HAP-1 (cell line): ENCODE data around the gene NACAD.
"Not testable (repeated sequence)": the region's sequence is repeated elsewhere in the genome, so short reads cannot be mapped to it uniquely, and the experiment has no call there.

Experiments used
- DNase-seq, 2 experiments: peaks; one replicate each; pipeline ENCODE4 v3.0.0-alpha.2; 2016 to 2020; ENCODE audit warnings: low spot score in 2 of 2
- H3K27me3 ChIP-seq: fragments of 250-450 bp; sonication (Bioruptor Pico); 2 replicates; pipeline ENCODE4 v1.5.1; 2020; ENCODE audit warnings: low read depth, mild to moderate bottlenecking, moderate library complexity
- H3K36me3 ChIP-seq: fragments of 250-450 bp; sonication (Bioruptor Pico); replicated peaks from 2 replicates; pipeline ENCODE4 v1.5.1; 2020; ENCODE audit warnings: mild to moderate bottlenecking
- H3K4me1 ChIP-seq: fragments of 250-450 bp; sonication (Bioruptor Pico); 2 replicates; pipeline ENCODE4 v1.5.1; 2020; ENCODE audit warnings: mild to moderate bottlenecking
- H3K4me3 ChIP-seq: fragments of 250-450 bp; sonication (Bioruptor Pico); 2 replicates; pipeline ENCODE4 v1.5.1; 2020; ENCODE audit warnings: mild to moderate bottlenecking, moderate library complexity
- H3K9me3 ChIP-seq: fragments of 250-450 bp; sonication (Bioruptor Pico); 2 replicates; pipeline ENCODE4 v1.5.1; 2020; ENCODE audit warnings: mild to moderate bottlenecking, moderate library complexity
- in situ Hi-C: fragments of 300-500 bp; cut with MboI; formaldehyde crosslinking; loops from 3 replicates; pipeline ENCODE4 v1.14.3; 2020; ENCODE audit warnings: low sequenced_read_pairs, inconsistent platforms, mixed read lengths

The NACAD gene

DNA sequence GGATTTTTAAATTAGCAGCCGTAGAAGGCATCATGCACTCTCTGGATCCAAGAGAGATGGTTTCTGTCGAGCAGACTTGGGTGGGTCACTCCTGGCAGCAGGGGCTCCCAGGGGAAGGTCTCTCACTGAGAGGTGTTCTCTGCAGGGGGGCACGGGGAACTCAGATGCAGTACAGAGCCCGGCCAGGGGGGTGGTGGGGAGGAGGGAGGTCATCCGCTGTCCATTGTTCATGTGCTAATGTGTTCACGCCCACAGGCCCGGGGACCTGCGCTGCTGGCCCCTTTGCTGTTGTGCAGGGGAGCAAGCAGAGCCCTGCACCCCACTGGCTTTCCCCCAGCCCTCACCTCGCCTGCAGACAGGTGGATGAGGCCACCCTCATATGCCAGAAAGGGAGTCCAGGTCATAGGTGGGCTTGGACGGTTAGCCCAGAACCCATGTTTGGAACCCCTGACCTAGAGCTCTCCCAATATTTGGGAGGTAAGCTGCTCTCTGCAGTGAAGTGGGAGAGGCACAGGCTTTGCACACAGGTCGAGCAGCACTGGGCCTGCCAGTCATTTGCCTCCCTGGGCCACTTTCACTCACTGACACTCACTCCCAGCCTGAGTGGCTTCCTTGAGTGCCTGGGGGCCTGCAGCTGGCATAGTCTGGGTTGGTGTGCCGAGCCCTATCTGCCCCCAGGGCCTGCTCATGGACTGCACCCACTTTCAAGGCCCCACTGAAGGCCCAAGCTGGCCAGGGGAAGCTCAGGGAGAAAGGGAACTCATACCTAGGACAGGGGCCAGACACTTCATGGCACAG is 35.3 kb upstream of the NACAD start:
- H3K9me3 ChIP-seq = no peaks in the 10 kb centered on the region
- H3K36me3 ChIP-seq = no peaks in the 10 kb centered on the region
- no peaks in the 10 kb centered on the region for H3K4me1 ChIP-seq
- H3K4me3 ChIP-seq = no peak overlapping the region
- peak in 1 of 2 experiments; percentile 45 for DNase-seq
- H3K27me3 ChIP-seq = no peaks in the 10 kb centered on the region
- in situ Hi-C loops = loop anchor here (25.0 kb wide), 2 partner anchors 287 to 537 kb away; partner anchors contain the start of genes H2AZ2 and TMED4

DNA sequence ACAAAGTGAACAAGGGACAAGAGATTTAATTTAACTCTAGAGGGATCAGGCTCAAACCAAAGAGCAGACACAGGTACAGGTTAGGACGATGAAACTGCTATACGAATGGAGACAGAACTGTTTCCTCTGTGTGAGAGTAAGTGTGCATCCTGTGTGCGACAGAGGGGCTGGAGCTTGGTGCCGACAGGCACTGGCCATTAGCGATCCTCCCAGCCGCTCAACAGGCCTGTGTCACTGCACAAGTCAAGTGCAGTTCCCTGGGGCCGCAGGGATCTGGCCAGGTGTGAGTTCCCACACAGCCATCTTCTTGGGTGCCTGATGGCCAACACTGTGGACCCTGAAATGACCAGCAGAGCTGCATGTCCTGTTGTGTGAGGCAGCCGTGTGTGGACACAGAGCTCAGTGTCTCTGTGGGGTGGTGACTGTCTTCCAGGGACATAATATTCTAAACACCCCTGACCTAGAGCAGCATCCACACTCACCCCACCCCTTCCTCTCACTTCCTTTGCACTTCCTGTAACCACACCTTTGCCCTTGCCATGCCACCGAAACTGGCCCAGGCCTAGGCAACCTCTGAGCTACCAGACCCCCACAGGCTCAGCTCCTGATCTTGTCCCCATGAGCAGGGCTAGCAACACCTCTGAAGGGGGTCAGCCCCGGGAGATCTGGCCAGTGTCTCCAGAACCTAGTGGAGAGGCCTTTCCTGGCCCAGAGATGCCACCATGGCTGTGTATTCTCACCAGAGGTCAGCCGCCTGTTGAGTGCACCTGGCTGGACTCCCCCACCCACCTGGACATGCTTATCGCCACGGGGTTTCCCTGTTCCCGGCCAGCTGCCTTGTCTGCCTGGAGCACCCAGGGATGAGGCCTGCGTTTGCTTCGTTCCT is 34.4 kb upstream of the NACAD start:
- Histone ChIP-seq H3K9me3 (no peaks in the 10 kb centered on the region), H3K4me1 (no peaks in the 10 kb centered on the region), H3K27me3 (no peaks in the 10 kb centered on the region), H3K4me3 (no peak overlapping the region), H3K36me3 (no peaks in the 10 kb centered on the region)
- no peak for DNase-seq
- in situ Hi-C loops = loop anchor here (25.0 kb wide), 2 partner anchors 286 to 536 kb away; partner anchors contain the start of genes H2AZ2 and TMED4

DNA sequence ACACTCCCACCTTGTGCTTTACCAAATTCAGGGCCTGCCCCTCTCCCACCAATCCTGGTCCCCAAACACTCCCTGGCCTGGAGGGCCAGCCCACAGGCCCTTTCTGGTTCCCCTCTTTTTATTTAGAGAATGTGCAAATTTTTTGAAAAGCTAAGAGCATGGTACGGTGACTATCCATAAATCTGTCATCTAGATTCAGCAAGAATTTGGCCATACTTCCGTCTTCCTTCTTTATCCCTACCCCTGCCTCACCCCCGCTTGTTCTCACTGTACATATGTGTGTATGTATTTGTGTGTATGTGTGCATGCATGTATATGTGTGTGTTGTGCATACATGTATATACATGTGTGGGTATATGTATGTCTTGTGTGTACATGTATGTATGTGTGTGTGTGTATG is 30.8 kb upstream of the NACAD start:
- Histone ChIP-seq H3K9me3 (no peaks in the 10 kb centered on the region), H3K4me1 (no peaks in the 10 kb centered on the region), H3K27me3 (no peaks in the 10 kb centered on the region), H3K4me3 (no peak overlapping the region), H3K36me3 (no peaks in the 10 kb centered on the region)
- in situ Hi-C loops = loop anchor here (25.0 kb wide), 2 partner anchors 282 to 532 kb away; partner anchors contain the start of genes H2AZ2 and TMED4
- no peak for DNase-seq

DNA sequence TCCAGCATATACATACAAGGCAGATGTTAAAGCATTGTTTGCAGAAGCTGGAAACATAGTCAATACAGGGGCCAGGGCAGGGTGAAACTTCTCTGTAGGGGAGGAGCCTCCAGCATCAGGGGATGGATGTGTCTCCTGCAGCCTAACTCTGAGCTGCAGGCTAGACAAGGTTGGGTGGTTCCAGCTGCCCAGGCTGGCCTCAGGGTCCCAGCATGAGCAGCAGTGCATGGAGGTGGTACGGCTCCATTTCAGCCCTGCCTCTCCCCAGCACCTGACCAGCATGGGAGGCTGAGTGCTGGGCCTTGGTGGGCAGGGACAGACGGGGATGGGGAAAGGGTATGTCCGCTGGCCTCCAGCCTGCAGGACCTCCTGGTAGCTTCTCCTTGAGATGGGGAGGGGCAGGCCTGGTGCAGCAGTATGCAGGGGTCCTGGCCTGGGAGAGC is 30.1 kb upstream of the NACAD start:
- H3K9me3 ChIP-seq = no peaks in the 10 kb centered on the region
- in situ Hi-C loops = loop anchor here (25.0 kb wide), 2 partner anchors 282 to 532 kb away; partner anchors contain the start of genes H2AZ2 and TMED4
- H3K36me3 ChIP-seq = no peaks in the 10 kb centered on the region
- no peak overlapping the region for H3K4me3 ChIP-seq
- DNase-seq = no peak
- H3K4me1 ChIP-seq = no peaks in the 10 kb centered on the region
- no peaks in the 10 kb centered on the region for H3K27me3 ChIP-seq

DNA sequence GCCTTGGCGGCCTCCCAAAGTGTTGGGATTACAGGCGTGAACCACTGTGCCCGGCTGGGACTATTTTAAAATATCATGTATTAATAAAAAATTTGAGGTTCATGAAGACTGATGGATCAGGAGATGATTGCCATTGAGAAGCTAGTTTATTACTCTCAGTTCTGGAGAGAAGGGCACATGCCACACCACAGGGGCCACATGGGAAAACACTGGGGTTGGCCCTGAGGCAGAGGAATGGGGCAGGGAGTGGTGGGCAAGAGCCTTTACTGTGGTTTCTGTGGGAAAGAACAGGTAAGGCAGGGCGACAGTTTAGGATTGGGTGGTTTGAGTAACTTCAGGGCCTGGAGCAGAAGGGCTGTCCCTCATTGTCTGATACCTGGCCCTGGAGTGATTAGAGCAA is 29.5 kb upstream of the NACAD start:
- no peak for DNase-seq
- H3K27me3 ChIP-seq = no peaks in the 10 kb centered on the region
- no peaks in the 10 kb centered on the region for H3K36me3 ChIP-seq
- no peaks in the 10 kb centered on the region for H3K9me3 ChIP-seq
- no peak overlapping the region for H3K4me3 ChIP-seq
- no peaks in the 10 kb centered on the region for H3K4me1 ChIP-seq
- in situ Hi-C loops = loop anchor here (25.0 kb wide), 2 partner anchors 281 to 531 kb away; partner anchors contain the start of genes H2AZ2 and TMED4

DNA sequence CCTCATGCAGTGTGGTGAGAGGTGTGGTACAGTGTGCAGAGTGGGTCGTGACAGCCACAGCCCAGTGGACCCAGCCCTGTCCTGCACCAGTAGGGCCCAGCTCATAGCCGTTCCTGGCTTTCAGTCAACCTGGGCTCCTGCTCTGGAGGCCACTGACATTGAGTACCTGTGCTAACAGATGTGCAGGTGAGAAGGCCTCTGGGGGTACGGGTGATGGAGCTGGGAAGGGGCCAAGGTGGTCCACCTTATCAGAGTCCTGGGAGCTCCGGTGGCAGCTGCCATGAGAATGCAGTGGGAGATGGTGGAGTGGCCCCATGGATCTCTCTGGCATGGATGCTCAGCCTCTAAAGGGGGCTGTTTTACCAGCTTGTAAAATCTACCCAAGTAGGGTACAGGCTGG is 28.8 kb upstream of the NACAD start:
- no peaks in the 10 kb centered on the region for H3K36me3 ChIP-seq

DNA sequence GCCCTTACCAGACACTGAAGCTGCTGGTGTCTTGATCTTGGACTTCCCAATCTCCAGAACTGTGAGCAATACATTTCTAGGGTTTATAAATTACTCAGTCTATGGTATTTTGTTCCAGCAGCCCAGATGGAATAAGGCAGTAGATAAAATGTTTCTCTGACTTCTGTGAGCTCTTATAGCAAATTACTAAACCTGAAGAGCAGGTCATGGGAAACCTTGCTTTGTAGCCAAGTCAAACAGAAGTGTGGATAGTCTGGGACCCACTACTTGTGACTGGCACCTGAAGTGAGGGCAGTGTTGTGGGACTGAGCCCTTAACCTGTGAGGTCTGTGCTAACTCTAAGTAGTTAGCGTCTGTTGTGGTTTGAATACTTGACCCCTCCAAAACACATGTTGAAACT is 27.3 kb upstream of the NACAD start:
- peaks cover 4% of the 10 kb centered on the region for H3K36me3 ChIP-seq
- H3K4me1 ChIP-seq = no peaks in the 10 kb centered on the region
- H3K9me3 ChIP-seq = no peaks in the 10 kb centered on the region
- no peak for DNase-seq
- H3K27me3 ChIP-seq = no peaks in the 10 kb centered on the region
- H3K4me3 ChIP-seq = no peak overlapping the region
- in situ Hi-C loops = loop anchor here (25.0 kb wide), 2 partner anchors 279 to 529 kb away; partner anchors contain the start of genes H2AZ2 and TMED4

More for the DNA sequence above, 28.8 kb upstream of the NACAD start:
- peak in 1 of 2 experiments; percentile 4 for DNase-seq
- in situ Hi-C loops = loop anchor here (25.0 kb wide), 2 partner anchors 280 to 530 kb away; partner anchors contain the start of genes H2AZ2 and TMED4
- no peak overlapping the region for H3K4me3 ChIP-seq
- no peaks in the 10 kb centered on the region for H3K4me1 ChIP-seq
- no peaks in the 10 kb centered on the region for H3K9me3 ChIP-seq
- H3K27me3 ChIP-seq = no peaks in the 10 kb centered on the region

DNA sequence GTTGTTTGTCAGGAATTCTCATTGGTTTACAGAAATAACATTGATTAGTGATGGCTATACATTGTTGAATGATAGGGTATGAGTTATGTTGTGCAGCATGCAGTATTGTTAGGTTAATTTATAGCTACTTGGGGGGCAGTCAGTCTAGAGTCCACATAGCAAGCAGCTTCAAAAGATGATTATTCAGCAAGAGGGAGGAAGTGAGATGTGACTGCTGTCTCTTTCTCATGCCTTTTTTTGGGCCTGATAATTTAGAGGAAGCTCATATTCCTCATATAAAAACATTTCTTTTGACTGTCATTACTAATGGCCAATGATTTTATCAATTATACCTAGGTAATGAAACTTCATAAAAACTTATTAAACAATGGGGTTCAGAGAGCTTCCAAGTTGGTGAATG is 26.2 kb upstream of the NACAD start:
- H3K4me3 ChIP-seq = no peak overlapping the region
- peaks cover 2% of the 10 kb centered on the region for H3K4me1 ChIP-seq
- no peak for DNase-seq
- peaks cover 6% of the 10 kb centered on the region for H3K36me3 ChIP-seq
- H3K9me3 ChIP-seq = no peaks in the 10 kb centered on the region
- in situ Hi-C loops = loop anchor here (25.0 kb wide), 2 partner anchors 278 to 528 kb away; partner anchors contain the start of genes H2AZ2 and TMED4
- no peaks in the 10 kb centered on the region for H3K27me3 ChIP-seq

DNA sequence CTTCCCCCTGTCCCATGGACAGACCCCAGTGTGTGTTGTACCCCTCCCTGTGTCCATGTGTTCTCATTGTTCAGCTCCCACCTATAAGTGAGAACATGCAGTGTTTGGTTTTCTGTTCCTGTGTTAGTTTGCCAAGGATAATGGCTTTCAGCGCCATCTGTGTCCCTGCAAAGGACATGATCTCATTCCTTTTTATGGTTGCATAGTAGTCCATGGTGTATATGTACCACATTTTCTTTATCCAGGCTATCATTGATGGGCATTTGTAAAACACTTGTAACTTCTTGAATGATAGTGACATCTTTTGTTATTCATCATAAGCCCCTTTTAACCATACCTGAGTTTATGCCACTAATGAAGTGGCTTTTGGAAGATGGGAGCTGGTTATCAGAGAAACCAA is 25.5 kb upstream of the NACAD start:
- not testable (repeated sequence) for H3K36me3 ChIP-seq, H3K9me3 ChIP-seq, H3K27me3 ChIP-seq, H3K4me1 ChIP-seq, H3K4me3 ChIP-seq, DNase-seq
- in situ Hi-C loops = loop anchor here (25.0 kb wide), 2 partner anchors 277 to 527 kb away; partner anchors contain the start of genes H2AZ2 and TMED4

DNA sequence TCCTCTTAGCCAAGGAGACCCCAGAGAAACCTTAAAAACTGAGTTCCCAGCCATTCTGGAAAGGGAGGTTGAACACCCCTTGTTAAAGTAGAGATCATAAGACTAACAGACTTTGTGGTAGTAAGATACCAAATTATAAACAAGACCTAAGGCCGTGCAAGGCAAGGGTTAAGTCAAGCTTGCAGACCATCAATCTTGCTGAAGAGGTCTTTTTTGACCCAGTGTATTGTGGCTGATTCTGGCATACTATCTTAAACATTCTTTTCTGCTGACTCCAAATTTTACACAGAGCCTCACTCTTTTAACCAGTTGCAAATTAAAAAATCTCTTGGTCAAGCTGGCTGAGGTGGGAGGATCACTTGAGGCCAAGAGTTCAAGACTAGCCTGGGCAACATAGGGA is 23.9 kb upstream of the NACAD start:
- no peak for DNase-seq
- Histone ChIP-seq H3K27me3 (no peaks in the 10 kb centered on the region), H3K9me3 (no peaks in the 10 kb centered on the region), H3K4me1 (peaks cover 5% of the 10 kb centered on the region), H3K4me3 (peak overlapping the region; percentile 98), H3K36me3 (peaks cover 26% of the 10 kb centered on the region)
- in situ Hi-C loops = loop anchor here (25.0 kb wide), 2 partner anchors 275 to 525 kb away; partner anchors contain the start of genes H2AZ2 and TMED4

DNA sequence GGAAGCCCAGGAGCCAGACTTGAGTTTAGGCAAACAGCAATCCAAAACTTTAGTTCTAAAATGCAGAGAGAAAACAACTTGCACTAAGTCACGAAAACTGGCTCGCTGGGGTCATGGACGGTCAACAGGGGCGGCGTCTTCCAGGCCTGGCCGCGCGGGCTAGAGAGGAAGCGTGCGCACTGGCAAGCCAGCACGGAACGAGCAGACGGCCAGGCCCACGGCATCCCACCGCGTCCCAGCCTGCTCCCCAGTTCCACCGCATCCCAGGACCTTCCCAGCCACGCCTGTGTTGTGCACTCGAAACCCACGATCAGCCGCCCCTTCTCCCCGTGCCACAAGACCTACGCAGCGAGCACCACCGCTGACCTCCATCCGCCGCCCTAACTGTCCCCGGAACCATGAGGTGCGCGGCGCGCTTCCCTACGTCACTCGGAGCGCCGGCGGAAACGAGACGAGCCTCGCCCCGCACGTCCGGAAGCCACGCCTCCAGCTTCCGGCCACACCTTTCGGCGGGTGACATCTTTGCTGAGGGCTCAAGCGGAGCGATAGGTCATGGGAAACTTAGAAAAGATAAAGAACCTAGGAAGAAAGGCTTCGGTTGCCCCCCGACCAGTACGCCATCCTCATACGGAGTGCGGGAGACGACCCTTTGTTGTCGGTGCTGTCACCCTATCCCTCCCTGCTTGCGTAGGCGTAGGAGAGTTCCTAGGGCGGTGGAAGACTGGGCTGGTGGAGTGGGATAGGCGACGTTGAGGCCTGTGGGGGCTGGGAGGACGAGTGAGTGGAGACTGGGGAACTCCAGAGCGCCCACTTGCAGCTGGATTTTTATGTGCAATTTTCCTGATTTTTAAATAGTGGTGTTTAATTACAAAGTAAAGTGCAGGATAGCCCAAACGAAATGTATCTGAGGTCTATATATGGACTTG is 22.8 kb upstream of the NACAD start, which contains the start of gene TBRG4:
TSS of gene TBRG4 (minus strand) at position 400 of the 926 bp plus-strand sequence. CDS start 2,460 bp downstream, outside the sequence.
- in situ Hi-C loops = loop anchor here (25.0 kb wide), 2 partner anchors 274 to 524 kb away; partner anchors contain the start of genes H2AZ2 and TMED4
- H3K4me3 ChIP-seq = peak within 1 kb of the TSS; percentile 98
- peaks cover 36% of the 10 kb centered on the region for H3K36me3 ChIP-seq
- no peaks in the 10 kb centered on the region for H3K9me3 ChIP-seq
- DNase-seq = peak; percentile 91 to 95
- peaks cover 5% of the 10 kb centered on the region for H3K4me1 ChIP-seq
- H3K27me3 ChIP-seq = no peaks in the 10 kb centered on the region

DNA sequence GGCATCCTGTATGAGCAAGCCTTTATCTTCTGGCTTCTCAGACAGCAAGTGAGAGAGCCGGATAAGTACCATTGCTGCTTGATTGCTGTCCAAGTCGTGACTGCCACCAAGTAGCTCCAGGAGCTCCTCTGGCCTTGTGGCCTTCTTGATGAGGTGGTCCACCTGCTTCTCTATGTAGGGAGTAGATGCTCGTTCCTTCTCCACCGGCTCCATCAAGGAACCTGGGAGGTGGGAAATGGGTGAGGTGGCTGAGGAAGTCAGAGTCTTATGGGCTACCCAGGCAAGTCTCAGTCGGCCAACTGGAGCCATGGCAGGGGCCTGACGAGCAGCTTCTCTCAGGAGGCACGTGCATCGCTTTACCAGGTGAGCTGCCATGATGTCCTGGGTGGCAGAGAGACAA is 20.1 kb upstream of the NACAD start:
- Histone ChIP-seq H3K27me3 (no peaks in the 10 kb centered on the region), H3K9me3 (no peaks in the 10 kb centered on the region), H3K4me3 (no peak overlapping the region), H3K36me3 (peaks cover 63% of the 10 kb centered on the region), H3K4me1 (peaks cover 5% of the 10 kb centered on the region)
- in situ Hi-C loops = loop anchor here (25.0 kb wide), 2 partner anchors 272 to 522 kb away; partner anchors contain the start of genes H2AZ2 and TMED4
- DNase-seq = peak in 1 of 2 experiments; percentile 2
